NB4 (cell line): Measurements from ENCODE around the gene ABCD4.

Experiments used
- MAX ChIP-seq: IDR thresholded peaks from 2 replicates; pipeline ENCODE4 v1.6.1; 2011; ENCODE audit warnings: low read depth, low read length
- MYC ChIP-seq: IDR thresholded peaks from 2 replicates; pipeline ENCODE4 v1.6.1; 2011; ENCODE audit warnings: low read depth, low read length
- POLR2A ChIP-seq: IDR thresholded peaks from 2 replicates; pipeline ENCODE4 v1.6.1; 2011; ENCODE audit warnings: mild to moderate bottlenecking; ENCODE audit not compliant: insufficient read length; ENCODE audit errors: extremely low read depth
- TF ChIP-seq, protein P1 (sequence below): IDR thresholded peaks from one replicate; pipeline ENCODE4 v1.5.1; 2012; ENCODE audit warnings: low read depth, low read length

DNA sequence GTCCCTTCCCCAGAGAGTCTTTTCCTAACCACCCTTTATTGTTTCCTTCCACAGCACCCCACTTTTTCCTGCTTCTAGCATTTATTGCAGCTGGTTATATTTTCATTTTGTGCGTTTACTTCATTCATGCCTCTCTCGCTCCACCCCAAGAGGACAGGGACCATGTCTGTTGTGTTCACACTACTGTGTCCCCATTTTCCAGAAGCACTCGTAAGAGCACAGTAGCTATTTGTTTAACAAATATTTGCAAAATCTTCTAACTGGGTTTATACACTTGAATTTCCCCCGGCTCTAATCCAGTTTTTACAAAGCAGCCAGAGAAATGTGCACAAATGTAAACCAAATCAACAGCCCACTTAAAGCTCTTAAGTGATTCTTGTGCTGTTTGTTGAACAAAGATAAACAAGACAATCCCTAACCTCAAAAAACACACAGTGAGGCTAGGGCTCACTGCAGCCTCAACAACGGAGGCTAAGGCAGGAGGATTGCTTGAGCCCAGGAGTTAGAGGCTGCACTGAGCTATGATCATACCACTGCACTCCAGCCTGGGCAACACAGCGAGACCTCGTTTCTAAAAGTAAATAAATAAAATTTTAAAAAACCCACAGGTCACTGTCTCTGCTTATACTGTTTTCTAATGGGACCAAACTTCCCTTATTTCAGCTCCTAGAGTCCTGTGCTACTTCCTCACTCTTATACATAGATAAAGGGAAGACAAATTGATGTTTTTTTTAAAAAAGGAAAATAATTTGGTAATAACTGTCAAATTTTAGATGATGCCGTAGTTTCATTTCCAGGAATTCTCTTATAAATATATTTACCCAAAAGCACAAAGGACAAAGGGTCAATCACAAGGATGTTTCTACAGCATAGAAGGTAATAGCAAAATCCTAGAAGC, 6.6 kb upstream of the ABCD4 start:
- TF ChIP-seq, protein P1, sequence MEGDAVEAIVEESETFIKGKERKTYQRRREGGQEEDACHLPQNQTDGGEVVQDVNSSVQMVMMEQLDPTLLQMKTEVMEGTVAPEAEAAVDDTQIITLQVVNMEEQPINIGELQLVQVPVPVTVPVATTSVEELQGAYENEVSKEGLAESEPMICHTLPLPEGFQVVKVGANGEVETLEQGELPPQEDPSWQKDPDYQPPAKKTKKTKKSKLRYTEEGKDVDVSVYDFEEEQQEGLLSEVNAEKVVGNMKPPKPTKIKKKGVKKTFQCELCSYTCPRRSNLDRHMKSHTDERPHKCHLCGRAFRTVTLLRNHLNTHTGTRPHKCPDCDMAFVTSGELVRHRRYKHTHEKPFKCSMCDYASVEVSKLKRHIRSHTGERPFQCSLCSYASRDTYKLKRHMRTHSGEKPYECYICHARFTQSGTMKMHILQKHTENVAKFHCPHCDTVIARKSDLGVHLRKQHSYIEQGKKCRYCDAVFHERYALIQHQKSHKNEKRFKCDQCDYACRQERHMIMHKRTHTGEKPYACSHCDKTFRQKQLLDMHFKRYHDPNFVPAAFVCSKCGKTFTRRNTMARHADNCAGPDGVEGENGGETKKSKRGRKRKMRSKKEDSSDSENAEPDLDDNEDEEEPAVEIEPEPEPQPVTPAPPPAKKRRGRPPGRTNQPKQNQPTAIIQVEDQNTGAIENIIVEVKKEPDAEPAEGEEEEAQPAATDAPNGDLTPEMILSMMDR, result no peak
- no peak for TF ChIP-seq MYC
- TF ChIP-seq MAX, result no peak
- TF ChIP-seq POLR2A, result no peak
